ENCODE data around the gene ANKH. TPM values are rescaled to one million over a fixed set of nuclear protein-coding genes. Genes with fewer than 3 reads are reported as not detected.

The ANKH gene
- total and polyA plus RNA-seq, 10 of the 15 experiments (the other 5 are each of a cell fraction or from before 2014, with no cell fraction given): 2.1 to 43.9 (median 14.4) TPM

- TF ChIP-seq E2F8 (IDR thresholded peaks at IDR 0.05; ENCODE audit: low read depth, partially characterized antibody) (no peak), CBFB (IDR thresholded peaks at IDR 0.05; ENCODE audit: low read depth) (no peak), POU2F2 (IDR thresholded peaks at IDR 0.05; ENCODE audit: borderline replicate concordance, low read depth, low read length) (no peak), STAT3 (IDR thresholded peaks at IDR 0.05; ENCODE audit: low read depth, low read length) (no peak), MAX (IDR thresholded peaks at IDR 0.05; ENCODE audit: low read depth, low read length) (peak; percentile 63; the same call in 1 of the 2 replicates), ZNF24 (IDR thresholded peaks at IDR 0.05) (no peak), POLR2AphosphoS2 (IDR thresholded peaks at IDR 0.05; ENCODE audit: low read depth, low read length) (no peak), HSF1 (IDR thresholded peaks at IDR 0.05; ENCODE audit: low read depth, low read length) (no peak), CTCF (IDR thresholded peaks at IDR 0.05 in 2 of 3, conservative IDR thresholded peaks at IDR 0.05 in 1 of 3; ENCODE audit: control insufficient read depth in 2 of 3, extremely low read depth in 1 of 3, insufficient read depth in 1 of 3, low read depth in 3 of 3, low read length in 3 of 3) (peak in 2 of 3 experiments; percentile 27 to 31; a peak in 2 of 6 replicates), NR2C1 (IDR thresholded peaks at IDR 0.05) (no peak)
- TF ChIP-seq, protein P1, sequence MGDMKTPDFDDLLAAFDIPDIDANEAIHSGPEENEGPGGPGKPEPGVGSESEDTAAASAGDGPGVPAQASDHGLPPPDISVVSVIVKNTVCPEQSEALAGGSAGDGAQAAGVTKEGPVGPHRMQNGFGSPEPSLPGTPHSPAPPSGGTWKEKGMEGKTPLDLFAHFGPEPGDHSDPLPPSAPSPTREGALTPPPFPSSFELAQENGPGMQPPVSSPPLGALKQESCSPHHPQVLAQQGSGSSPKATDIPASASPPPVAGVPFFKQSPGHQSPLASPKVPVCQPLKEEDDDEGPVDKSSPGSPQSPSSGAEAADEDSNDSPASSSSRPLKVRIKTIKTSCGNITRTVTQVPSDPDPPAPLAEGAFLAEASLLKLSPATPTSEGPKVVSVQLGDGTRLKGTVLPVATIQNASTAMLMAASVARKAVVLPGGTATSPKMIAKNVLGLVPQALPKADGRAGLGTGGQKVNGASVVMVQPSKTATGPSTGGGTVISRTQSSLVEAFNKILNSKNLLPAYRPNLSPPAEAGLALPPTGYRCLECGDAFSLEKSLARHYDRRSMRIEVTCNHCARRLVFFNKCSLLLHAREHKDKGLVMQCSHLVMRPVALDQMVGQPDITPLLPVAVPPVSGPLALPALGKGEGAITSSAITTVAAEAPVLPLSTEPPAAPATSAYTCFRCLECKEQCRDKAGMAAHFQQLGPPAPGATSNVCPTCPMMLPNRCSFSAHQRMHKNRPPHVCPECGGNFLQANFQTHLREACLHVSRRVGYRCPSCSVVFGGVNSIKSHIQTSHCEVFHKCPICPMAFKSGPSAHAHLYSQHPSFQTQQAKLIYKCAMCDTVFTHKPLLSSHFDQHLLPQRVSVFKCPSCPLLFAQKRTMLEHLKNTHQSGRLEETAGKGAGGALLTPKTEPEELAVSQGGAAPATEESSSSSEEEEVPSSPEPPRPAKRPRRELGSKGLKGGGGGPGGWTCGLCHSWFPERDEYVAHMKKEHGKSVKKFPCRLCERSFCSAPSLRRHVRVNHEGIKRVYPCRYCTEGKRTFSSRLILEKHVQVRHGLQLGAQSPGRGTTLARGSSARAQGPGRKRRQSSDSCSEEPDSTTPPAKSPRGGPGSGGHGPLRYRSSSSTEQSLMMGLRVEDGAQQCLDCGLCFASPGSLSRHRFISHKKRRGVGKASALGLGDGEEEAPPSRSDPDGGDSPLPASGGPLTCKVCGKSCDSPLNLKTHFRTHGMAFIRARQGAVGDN (IDR thresholded peaks at IDR 0.05): peak; percentile 79
- TF ChIP-seq, protein P2, sequence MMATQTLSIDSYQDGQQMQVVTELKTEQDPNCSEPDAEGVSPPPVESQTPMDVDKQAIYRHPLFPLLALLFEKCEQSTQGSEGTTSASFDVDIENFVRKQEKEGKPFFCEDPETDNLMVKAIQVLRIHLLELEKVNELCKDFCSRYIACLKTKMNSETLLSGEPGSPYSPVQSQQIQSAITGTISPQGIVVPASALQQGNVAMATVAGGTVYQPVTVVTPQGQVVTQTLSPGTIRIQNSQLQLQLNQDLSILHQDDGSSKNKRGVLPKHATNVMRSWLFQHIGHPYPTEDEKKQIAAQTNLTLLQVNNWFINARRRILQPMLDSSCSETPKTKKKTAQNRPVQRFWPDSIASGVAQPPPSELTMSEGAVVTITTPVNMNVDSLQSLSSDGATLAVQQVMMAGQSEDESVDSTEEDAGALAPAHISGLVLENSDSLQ (IDR thresholded peaks at IDR 0.05): no peak
- TF ChIP-seq, protein P3, sequence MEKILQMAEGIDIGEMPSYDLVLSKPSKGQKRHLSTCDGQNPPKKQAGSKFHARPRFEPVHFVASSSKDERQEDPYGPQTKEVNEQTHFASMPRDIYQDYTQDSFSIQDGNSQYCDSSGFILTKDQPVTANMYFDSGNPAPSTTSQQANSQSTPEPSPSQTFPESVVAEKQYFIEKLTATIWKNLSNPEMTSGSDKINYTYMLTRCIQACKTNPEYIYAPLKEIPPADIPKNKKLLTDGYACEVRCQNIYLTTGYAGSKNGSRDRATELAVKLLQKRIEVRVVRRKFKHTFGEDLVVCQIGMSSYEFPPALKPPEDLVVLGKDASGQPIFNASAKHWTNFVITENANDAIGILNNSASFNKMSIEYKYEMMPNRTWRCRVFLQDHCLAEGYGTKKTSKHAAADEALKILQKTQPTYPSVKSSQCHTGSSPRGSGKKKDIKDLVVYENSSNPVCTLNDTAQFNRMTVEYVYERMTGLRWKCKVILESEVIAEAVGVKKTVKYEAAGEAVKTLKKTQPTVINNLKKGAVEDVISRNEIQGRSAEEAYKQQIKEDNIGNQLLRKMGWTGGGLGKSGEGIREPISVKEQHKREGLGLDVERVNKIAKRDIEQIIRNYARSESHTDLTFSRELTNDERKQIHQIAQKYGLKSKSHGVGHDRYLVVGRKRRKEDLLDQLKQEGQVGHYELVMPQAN (conservative IDR thresholded peaks at IDR 0.05): 0 out of 2 replicates have a peak, but pooled peaks have one; percentile 33
- TF ChIP-seq, protein P4, sequence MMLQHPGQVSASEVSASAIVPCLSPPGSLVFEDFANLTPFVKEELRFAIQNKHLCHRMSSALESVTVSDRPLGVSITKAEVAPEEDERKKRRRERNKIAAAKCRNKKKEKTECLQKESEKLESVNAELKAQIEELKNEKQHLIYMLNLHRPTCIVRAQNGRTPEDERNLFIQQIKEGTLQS (IDR thresholded peaks at IDR 0.05; ENCODE audit: borderline replicate concordance, extremely low read depth, low read depth, low read length): no peak
These were observed 205.6 kb downstream of the ANKH start (continued) for GRCh38 chr5:14665949-14666348.

Data from GM12878 (cell line).